H1 (cell line): ENCODE measurements around the gene PCP4L1. TPM values are rescaled to one million over a fixed set of nuclear protein-coding genes. Genes with fewer than 3 reads are reported as not detected.
A peak's percentile ranks its signal among the peaks of the same experiment; 100 is the strongest.

Experiments
- CTCF ChIA-PET: fragments of 300-600 bp; sonication (Branson Sonifier 250); formaldehyde crosslinking; loops from one replicate; lab custom pipeline; 2021; ENCODE audit not compliant: partially characterized antibody; lab: Charles Lee
- POLR2A ChIA-PET: fragments of 300-600 bp; sonication (Branson Sonifier 250); formaldehyde crosslinking; loops from one replicate; lab custom pipeline; 2021; ENCODE audit warnings: inconsistent platforms; ENCODE audit not compliant: partially characterized antibody; lab: Charles Lee
- DNase-seq, 2 experiments: peaks; one replicate each; pipeline versions ENCODE4 v3.0.0 to v3.0.0-alpha.2; 2010 to 2022; ENCODE audit warnings: low spot score in 2 of 2, low read depth in 1 of 2, mixed read lengths in 1 of 2
- FAIRE-seq: peaks from 2 replicates; lab custom pipeline; 2011; peaks lifted over from hg19 to GRCh38; lab: Jason Lieb, UNC
- H2AFZ ChIP-seq: 2 replicates; pipeline ENCODE4 v1.8.1; 2012; ENCODE audit warnings: low read length, inconsistent platforms
- H2AK5ac ChIP-seq: 2 replicates; pipeline ENCODE4 v1.6.1; 2013; ENCODE audit warnings: low read depth, low read length
- H2BK120ac ChIP-seq: replicated peaks from 2 replicates; pipeline ENCODE3; 2013; ENCODE audit warnings: low read depth, low read length, inconsistent platforms
- H2BK12ac ChIP-seq: 2 replicates; pipeline ENCODE4 v1.6.1; 2013; ENCODE audit warnings: low read depth, low read length
- H2BK15ac ChIP-seq: 2 replicates; pipeline ENCODE4 v1.6.1; 2013; ENCODE audit warnings: low read length
- H2BK20ac ChIP-seq: 2 replicates; pipeline ENCODE4 v1.6.1; 2013; ENCODE audit warnings: low read length
- H2BK5ac ChIP-seq: 2 replicates; pipeline ENCODE4 v1.6.1; 2013; ENCODE audit warnings: low read depth, low read length
- H3K14ac ChIP-seq: 2 replicates; pipeline ENCODE4 v1.6.1; 2013; ENCODE audit warnings: inconsistent platforms; ENCODE audit not compliant: insufficient read length
- H3K18ac ChIP-seq: 2 replicates; pipeline ENCODE4 v1.6.1; 2013; ENCODE audit warnings: low read length; ENCODE audit errors: extremely low read depth
- H3K23ac ChIP-seq: 2 replicates; pipeline ENCODE4 v1.6.1; 2013; ENCODE audit warnings: inconsistent platforms; ENCODE audit not compliant: insufficient read length
- H3K23me2 ChIP-seq: 2 replicates; pipeline ENCODE4 v1.6.1; 2013; ENCODE audit warnings: low read depth, low read length
- H3K27ac ChIP-seq: 2 replicates; pipeline ENCODE4 v1.6.1; 2011; ENCODE audit warnings: low read depth, low read length, inconsistent platforms
- H3K27me3 ChIP-seq, 4 experiments: replicated peaks in 1 of 4; 1 replicate in 1 of 4; 2 replicates in 3 of 4; pipeline versions ENCODE4 v1.6.1 to v1.8.1; 2011 to 2013; ENCODE audit warnings: low read length in 3 of 4, mild to moderate bottlenecking in 3 of 4, inconsistent platforms in 2 of 4, mixed read lengths in 2 of 4, moderate library complexity in 1 of 4; ENCODE audit not compliant: control insufficient read depth in 3 of 4, insufficient read depth in 3 of 4; ENCODE audit errors: extremely low read depth in 1 of 4
- H3K36me3 ChIP-seq, 4 experiments: 2 replicates each; pipeline versions ENCODE4 v1.6.1 to v1.8.1; 2011 to 2013; ENCODE audit warnings: mild to moderate bottlenecking in 4 of 4, low read length in 3 of 4, moderate library complexity in 2 of 4, control low read depth in 1 of 4, inconsistent platforms in 1 of 4; ENCODE audit not compliant: insufficient read depth in 4 of 4, control insufficient read depth in 2 of 4
- H3K4ac ChIP-seq: replicated peaks from 2 replicates; pipeline ENCODE3; 2013; ENCODE audit warnings: low read length, low read depth, mixed read lengths, inconsistent platforms; ENCODE audit not compliant: insufficient read length
- H3K4me1 ChIP-seq, 4 experiments: replicated peaks in 1 of 4; 1 replicate in 1 of 4; 2 replicates in 3 of 4; pipeline versions ENCODE4 v1.6.1 to v1.8.1; 2011 to 2013; ENCODE audit warnings: low read length in 3 of 4, inconsistent platforms in 2 of 4, mixed read lengths in 1 of 4; ENCODE audit not compliant: insufficient read depth in 4 of 4, control insufficient read depth in 3 of 4
- H3K4me2 ChIP-seq, 2 experiments: 2 replicates each; pipeline versions ENCODE4 v1.6.1 to v1.8.1; 2011 to 2013; ENCODE audit warnings: low read depth in 2 of 2, low read length in 2 of 2, control low read depth in 1 of 2, inconsistent platforms in 1 of 2, mild to moderate bottlenecking in 1 of 2; ENCODE audit not compliant: insufficient read depth in 1 of 2
- H3K4me3 ChIP-seq, 4 experiments: fragments of 200-600, 300-600 bp in 1 of 4; sonication (generic), shearing (Covaris generic), sonication (Bioruptor Twin) in 1 of 4; 2 replicates each; pipeline versions ENCODE4 v1.5.1 to v1.8.1; 2011 to 2016; ENCODE audit warnings: low read length in 4 of 4, low read depth in 3 of 4, control low read depth in 2 of 4, inconsistent platforms in 2 of 4, mild to moderate bottlenecking in 2 of 4, mixed read lengths in 1 of 4, moderate library complexity in 1 of 4; ENCODE audit not compliant: insufficient read depth in 2 of 4; ENCODE audit errors: extremely low read depth in 1 of 4
- H3K56ac ChIP-seq: replicated peaks from 2 replicates; pipeline ENCODE3; 2013; ENCODE audit warnings: low read depth, mild to moderate bottlenecking, mixed read lengths, low read length, inconsistent platforms; ENCODE audit not compliant: insufficient read length
- H3K79me1 ChIP-seq: 2 replicates; pipeline ENCODE4 v1.6.1; 2013; ENCODE audit warnings: low read depth, low read length, control low read depth
- H3K79me2 ChIP-seq, 2 experiments: 2 replicates each; pipeline versions ENCODE4 v1.6.1 to v1.8.1; 2012 to 2013; ENCODE audit warnings: low read length in 2 of 2, mild to moderate bottlenecking in 2 of 2, inconsistent platforms in 1 of 2; ENCODE audit not compliant: insufficient read depth in 2 of 2, control insufficient read depth in 1 of 2
- H3K9ac ChIP-seq, 4 experiments: replicated peaks in 1 of 4; 1 replicate in 1 of 4; 2 replicates in 3 of 4; pipeline versions ENCODE4 v1.6.1 to v1.8.1; 2011 to 2013; ENCODE audit warnings: low read depth in 3 of 4, low read length in 3 of 4, control low read depth in 2 of 4, mild to moderate bottlenecking in 2 of 4, moderate library complexity in 2 of 4, inconsistent platforms in 1 of 4; ENCODE audit errors: extremely low read depth in 1 of 4
- H3K9me3 ChIP-seq, 2 experiments: 2 replicates each; pipeline versions ENCODE4 v1.6.1 to v1.8.1; 2012 to 2013; ENCODE audit warnings: mild to moderate bottlenecking in 2 of 2, moderate library complexity in 2 of 2, control low read depth in 1 of 2, inconsistent platforms in 1 of 2, low read depth in 1 of 2, low read length in 1 of 2, mixed read lengths in 1 of 2; ENCODE audit not compliant: insufficient read depth in 2 of 2
- H4K20me1 ChIP-seq, 2 experiments: replicated peaks in 1 of 2; 2 replicates each; pipeline versions ENCODE3 to v1.8.1; 2011 to 2013; ENCODE audit warnings: inconsistent platforms in 2 of 2, low read length in 2 of 2, mild to moderate bottlenecking in 1 of 2; ENCODE audit not compliant: insufficient read depth in 2 of 2, control insufficient read depth in 1 of 2
- H4K5ac ChIP-seq: 2 replicates; pipeline ENCODE4 v1.6.1; 2013; ENCODE audit warnings: low read length, low read depth, mixed read lengths, inconsistent platforms; ENCODE audit not compliant: insufficient read length
- H4K8ac ChIP-seq: 2 replicates; pipeline ENCODE4 v1.8.0; 2013; ENCODE audit warnings: mild to moderate bottlenecking, moderate library complexity, low read length, inconsistent platforms; ENCODE audit not compliant: insufficient read depth; ENCODE audit errors: extremely low read depth
- H4K91ac ChIP-seq: replicated peaks from 2 replicates; pipeline ENCODE3; 2013; ENCODE audit warnings: low read length, mixed read lengths, inconsistent platforms; ENCODE audit not compliant: insufficient read length
- WGBS, 2 experiments: shearing (Covaris generic) in 1 of 2; methylation state at CpG; one replicate each; pipeline versions ENCODE4 v1.1.6 to v1.1.7; 2013 to 2015; ENCODE audit warnings: low lambda C conversion rate in 2 of 2, mixed read lengths in 2 of 2, inconsistent platforms in 1 of 2, low coverage in 1 of 2, missing lambda C conversion rate in 1 of 2; ENCODE audit not compliant: insufficient replicate concordance in 2 of 2, insufficient coverage in 1 of 2, insufficient read length in 1 of 2; ENCODE audit errors: extremely low coverage in 1 of 2, missing lambda C conversion rate in 1 of 2; 5-methylcytosine and 5-hydroxymethylcytosine counted together
- polyA plus RNA-seq, 7 experiments: library from polyadenylated mRNA; depleted of rRNA in 3 of 7; stranded (reverse) in 5 of 7; unstranded in 2 of 7; fragments of >200 nt in 5 of 7; fragments of 200-250 nt in 2 of 7; gene quantifications; 1 replicate in 5 of 7; 2 replicates in 1 of 7; 4 replicates in 1 of 7; pipeline versions ENCODE4 v1.2.1 to v1.2.3, GENCODE V29; 2011 to 2013; ENCODE audit warnings: missing spikeins in 2 of 7, mixed read lengths in 2 of 7
- total RNA-seq: library from RNA; stranded (reverse); fragmentation: NEBNext Ultra II Directional; extraction: Animal tissue kit (Norgen Biotek cat#: 25700); gene quantifications from 2 replicates; pipeline ENCODE4 v1.2.1, GENCODE V29; 2021

Gene PCP4L1
- total and polyA plus RNA-seq, 2 of the 8 experiments (the other 6 are each of a cell fraction or from before 2014, with no cell fraction given): 0.41 to 1.0 TPM

GRCh38 chr1:161233102-161233501, 25.4 kb upstream of the PCP4L1 start:
- H3K27me3 ChIP-seq: no peaks in the 10 kb centered on the region
- H3K4me3 ChIP-seq: no peak overlapping the region
- no peak overlapping the region for H3K18ac ChIP-seq
- H3K4me1 ChIP-seq: no peaks in the 10 kb centered on the region
- no peak overlapping the region for H2AFZ ChIP-seq
- H4K91ac ChIP-seq: no peak overlapping the region
- no peaks in the 10 kb centered on the region for H3K23me2 ChIP-seq
- H3K56ac ChIP-seq: no peak overlapping the region
- no peak overlapping the region for H2BK20ac ChIP-seq
- H3K9me3 ChIP-seq: no peaks in the 10 kb centered on the region
- FAIRE-seq (no peak), DNase-seq (no peak)
- no peaks in the 10 kb centered on the region for H3K79me2 ChIP-seq
- H2BK5ac ChIP-seq: no peak overlapping the region
- no peak overlapping the region for H3K27ac ChIP-seq
- no peak overlapping the region for H2BK12ac ChIP-seq
- H4K5ac ChIP-seq: no peak overlapping the region
- no peak overlapping the region for H3K4me2 ChIP-seq
- WGBS, 2 experiments: 84% methylated on average over 9 of the region's 9 CpGs; no CpG with 5 or more reads in 1 of the 2 experiments
- H3K4ac ChIP-seq: no peak overlapping the region
- no peak overlapping the region for H3K23ac ChIP-seq
- peak overlapping the region; percentile 82; the same call in 1 of the 2 replicates for H4K8ac ChIP-seq
- no peak overlapping the region for H2BK15ac ChIP-seq
- no peak overlapping the region for H3K9ac ChIP-seq
- no peak overlapping the region for H3K14ac ChIP-seq
- no peaks in the 10 kb centered on the region for H4K20me1 ChIP-seq
- POLR2A ChIA-PET: interaction anchor here (1.2 to 2.8 kb wide), 3 partner anchors 12 to 81 kb away, joined by 3 to 7 read pairs (median 6); partner anchors contain the start of genes NDUFS2 and SDHC
- CTCF ChIA-PET: interaction anchor here (1.0 to 18.7 kb wide), 10 partner anchors 8 to 149 kb away, joined by 3 to 401 read pairs (median 5); no protein-coding TSS in a partner anchor
- H3K79me1 ChIP-seq: no peaks in the 10 kb centered on the region
- H2AK5ac ChIP-seq: no peak overlapping the region
- no peak overlapping the region for H2BK120ac ChIP-seq
- H3K36me3 ChIP-seq: peaks cover 0 to 9% (median 7%) of the 10 kb centered on the region in 4 experiments; a peak in 4 of 8 replicates
